Placental epithelial cell (primary cell): ENCODE measurements around the gene ETDB. TPM values are rescaled to one million over a fixed set of nuclear protein-coding genes. Genes with fewer than 3 reads are reported as not detected.

ENCODE experiments used
- total RNA-seq: library from RNA; depleted of rRNA; stranded (reverse); fragments of >200 nt; gene quantifications from 2 replicates; pipeline ENCODE4 v1.2.3, GENCODE V29; 2012

The ETDB gene
- not detected in 2 replicates for total RNA-seq

DNA sequence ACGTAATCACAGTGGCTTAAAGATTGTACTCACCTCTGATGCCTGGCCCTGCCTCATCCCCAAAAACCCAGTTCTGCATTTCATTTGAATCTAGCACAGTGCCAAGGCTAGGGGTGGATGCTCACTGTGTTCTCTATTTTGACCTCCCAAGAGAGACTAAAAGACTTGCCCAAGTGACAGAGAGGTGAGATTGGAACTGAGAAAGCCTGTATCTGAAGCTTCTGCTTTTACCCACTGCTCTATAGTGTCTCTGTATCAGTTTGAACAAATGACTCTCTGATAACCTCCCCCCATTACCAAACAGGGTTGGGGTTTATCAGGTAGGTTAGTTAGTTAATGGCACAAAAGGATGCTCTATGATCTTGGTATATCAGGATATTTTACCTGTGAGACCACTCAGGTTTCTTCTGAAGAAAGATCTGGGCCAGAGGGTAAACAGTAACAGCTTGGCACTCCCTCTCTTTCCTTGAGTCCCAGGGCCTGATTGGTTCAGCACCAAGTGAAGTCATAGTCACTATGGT is at the start of gene ETDB:
Gene ETDB (minus strand): TSS at position 471 of the 521 bp plus-strand sequence. CDS start 1,265 bp downstream, outside the sequence.

Other genes starting within 250 kb of the ETDB start
- gene MOSPD1, start 205.3 kb downstream of the ETDB start, total RNA-seq, result 12.6 and 18.4 TPM in 2 replicates
- gene SMIM10, start 129.5 kb downstream of the ETDB start, total RNA-seq, result 0.22 and 1.6 TPM in 2 replicates
- gene RTL8B, start 98.0 kb downstream of the ETDB start, total RNA-seq, result 12.2 and 14.0 TPM in 2 replicates
- 75.6 and 75.8 TPM in 2 replicates for gene RTL8C, start 88.2 kb downstream of the ETDB start, total RNA-seq
- gene RTL8A, start 68.4 kb downstream of the ETDB start, total RNA-seq, result 11.4 and 15.3 TPM in 2 replicates
- gene SMIM10L2B, start 21.8 kb downstream of the ETDB start, total RNA-seq, result 1.3 and 2.7 TPM in 2 replicates
- not detected in 2 replicates for gene CT55, start 50.9 kb upstream of the ETDB start, total RNA-seq
- not detected in 2 replicates for gene ETDA, start 131.5 kb upstream of the ETDB start, total RNA-seq
- not detected in 2 replicates for gene ETDC, start 189.0 kb upstream of the ETDB start, total RNA-seq
- gene ZNF75D, start 223.6 kb upstream of the ETDB start, total RNA-seq, result 6.3 and 9.0 TPM in 2 replicates
- 8.2 and 13.7 TPM in 2 replicates for gene ZNF449, start 224.3 kb upstream of the ETDB start, total RNA-seq